Activated CD4-positive, alpha-beta T cell treated with anti-CD3 and anti-CD28 coated beads for 4 hours (primary cell): ENCODE results near the gene MARS1.

Experiments
- DNase-seq, 2 donors: peaks; one replicate each; pipeline ENCODE4 v3.0.0-alpha.2; 2020

Gene MARS1

GRCh38 chr12:57518920-57519795, 31.3 kb downstream of the MARS1 start:
- peak in 1 of 2 donors; percentile 21 for DNase-seq

- DNase-seq, result peak; percentile 19 to 31
Measured at GRCh38 chr12:57519796-57520052, 31.9 kb downstream of the MARS1 start.

GRCh38 chr12:57520053-57520818, 32.4 kb downstream of the MARS1 start, which contains the start of gene DDIT3:
Gene DDIT3, minus strand, starts transcription at chr12:57520514. Its CDS starts 3,108 bp downstream, at chr12:57517406.
- peak; percentile 99 to 100 for DNase-seq

- DNase-seq, result peak; percentile 15 to 30
Measured at GRCh38 chr12:57521525-57522010, 33.7 kb downstream of the MARS1 start.

GRCh38 chr12:57522011-57522886, 34.4 kb downstream of the MARS1 start, which contains the start of gene MBD6:
Gene MBD6, plus strand, starts transcription at chr12:57522824. Its CDS starts 1,480 bp downstream, at chr12:57524304.
- peak; percentile 85 to 87 for DNase-seq

GRCh38 chr12:57522887-57523705, 35.2 kb downstream of the MARS1 start:
- peak; percentile 53 to 66 for DNase-seq

GRCh38 chr12:57523706-57524614, 36.1 kb downstream of the MARS1 start:
- DNase-seq, result no peak

- no peak for DNase-seq
Measured at GRCh38 chr12:57524814-57525614, 37.1 kb downstream of the MARS1 start.

- DNase-seq, result no peak
Measured at GRCh38 chr12:57525615-57526383, 37.9 kb downstream of the MARS1 start.

GRCh38 chr12:57526477-57527126, 38.7 kb downstream of the MARS1 start:
- DNase-seq, result no peak

- no peak for DNase-seq
Measured at GRCh38 chr12:57527184-57527583, 39.3 kb downstream of the MARS1 start.

GRCh38 chr12:57528176-57528575, 40.3 kb downstream of the MARS1 start:
- no peak for DNase-seq

- no peak for DNase-seq
Measured at GRCh38 chr12:57528831-57529555, 41.1 kb downstream of the MARS1 start.

GRCh38 chr12:57529831-57530230, 42.0 kb downstream of the MARS1 start:
- no peak for DNase-seq

- DNase-seq, result no peak
Measured at GRCh38 chr12:57530396-57531142, 42.7 kb downstream of the MARS1 start.

GRCh38 chr12:57531836-57532235, 44.0 kb downstream of the MARS1 start:
- DNase-seq, result no peak

- DNase-seq, result no peak
Measured at GRCh38 chr12:57533108-57533507, 45.2 kb downstream of the MARS1 start.
